OCI-LY3 (cell line): ENCODE data around the gene MYOCOS.

Source experiments
- CTCF ChIP-seq: fragments of 200-600, 300-600 bp; sonication (generic); IDR thresholded peaks from 2 replicates; pipeline ENCODE4 v1.5.1; 2014; ENCODE audit warnings: antibody characterized with exemption, low read length, low read depth
- EZH2phosphoT487 ChIP-seq: fragments of 200-600 bp; shearing (Covaris generic); IDR thresholded peaks from 2 replicates; pipeline ENCODE4 v1.6.1; 2018; ENCODE audit warnings: antibody characterized with exemption, mixed run types, low read depth

- TF ChIP-seq CTCF (no peak), EZH2phosphoT487 (no peak)
Observed at GRCh38 chr1:171635661-171636060, 13.6 kb downstream of the MYOCOS start.
